ENCODE data around the gene LRRC17.

GRCh38 chr7:102944241-102944640, 31.4 kb downstream of the LRRC17 start:
- TF ChIP-seq, protein P1, sequence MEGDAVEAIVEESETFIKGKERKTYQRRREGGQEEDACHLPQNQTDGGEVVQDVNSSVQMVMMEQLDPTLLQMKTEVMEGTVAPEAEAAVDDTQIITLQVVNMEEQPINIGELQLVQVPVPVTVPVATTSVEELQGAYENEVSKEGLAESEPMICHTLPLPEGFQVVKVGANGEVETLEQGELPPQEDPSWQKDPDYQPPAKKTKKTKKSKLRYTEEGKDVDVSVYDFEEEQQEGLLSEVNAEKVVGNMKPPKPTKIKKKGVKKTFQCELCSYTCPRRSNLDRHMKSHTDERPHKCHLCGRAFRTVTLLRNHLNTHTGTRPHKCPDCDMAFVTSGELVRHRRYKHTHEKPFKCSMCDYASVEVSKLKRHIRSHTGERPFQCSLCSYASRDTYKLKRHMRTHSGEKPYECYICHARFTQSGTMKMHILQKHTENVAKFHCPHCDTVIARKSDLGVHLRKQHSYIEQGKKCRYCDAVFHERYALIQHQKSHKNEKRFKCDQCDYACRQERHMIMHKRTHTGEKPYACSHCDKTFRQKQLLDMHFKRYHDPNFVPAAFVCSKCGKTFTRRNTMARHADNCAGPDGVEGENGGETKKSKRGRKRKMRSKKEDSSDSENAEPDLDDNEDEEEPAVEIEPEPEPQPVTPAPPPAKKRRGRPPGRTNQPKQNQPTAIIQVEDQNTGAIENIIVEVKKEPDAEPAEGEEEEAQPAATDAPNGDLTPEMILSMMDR (IDR thresholded peaks at IDR 0.05; ENCODE audit: borderline replicate concordance, extremely low read depth, low read length, poor library complexity, severe bottlenecking), result no peak
- no peak for TF ChIP-seq EZH2 (IDR thresholded peaks at IDR 0.05; ENCODE audit: borderline replicate concordance, low read depth, low read length, severe bottlenecking)
